Loucy (cell line): ENCODE measurements around the gene LRIG3.

ENCODE experiments used
- EZH2phosphoT487 ChIP-seq: fragments of 200-600 bp; IDR thresholded peaks from 2 replicates; pipeline ENCODE4 v1.6.1; 2018; ENCODE audit warnings: antibody characterized with exemption, mild to moderate bottlenecking, moderate library complexity, borderline replicate concordance
- TF ChIP-seq, protein P1 (sequence below): fragments of 200-600 bp; sonication (generic); conservative IDR thresholded peaks from 2 replicates; pipeline ENCODE4 v1.5.1; 2014; ENCODE audit warnings: mild to moderate bottlenecking, antibody characterized with exemption, low read length

DNA sequence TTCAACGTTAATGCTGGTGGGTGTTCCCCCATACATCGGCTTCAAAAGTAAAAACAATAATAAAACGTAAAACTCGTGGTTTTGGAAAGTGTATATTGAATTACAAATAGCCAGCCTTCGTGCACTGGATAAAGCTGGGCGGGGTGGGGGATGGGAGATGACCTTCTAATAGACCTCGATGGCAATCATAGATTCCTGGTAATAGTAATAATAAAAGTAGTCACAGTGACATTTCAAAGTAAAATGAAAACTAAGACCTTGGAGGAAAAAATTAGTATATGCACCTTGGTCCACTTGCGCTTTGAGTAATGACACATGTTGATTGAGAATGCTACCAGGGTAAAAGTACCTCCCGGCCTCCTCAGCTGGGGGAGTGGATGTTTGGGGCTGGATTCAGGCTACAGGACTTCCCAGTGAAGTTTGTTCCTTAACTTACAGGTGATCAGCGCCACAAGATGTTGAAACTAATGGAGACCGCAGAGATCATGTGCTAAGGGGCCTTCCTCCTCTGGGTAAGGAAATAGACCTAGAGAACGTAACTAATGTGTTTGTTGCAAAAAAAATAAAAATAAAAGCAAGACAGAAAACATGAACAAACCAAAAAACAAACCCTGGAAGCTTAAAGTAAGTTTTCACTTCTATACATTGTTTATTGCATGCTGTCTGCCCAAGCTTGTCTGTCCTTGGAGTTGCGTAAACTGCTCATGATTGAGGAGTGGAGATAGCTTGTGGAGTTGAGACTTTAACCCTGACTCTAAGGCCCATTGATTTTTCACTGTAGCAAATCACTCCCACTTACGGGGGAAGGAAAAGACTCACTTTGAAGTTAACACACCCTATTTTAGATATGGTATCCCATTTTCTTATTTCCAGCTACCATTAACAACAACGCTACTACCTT, 907 bp upstream of the LRIG3 start:
- TF ChIP-seq, protein P1, sequence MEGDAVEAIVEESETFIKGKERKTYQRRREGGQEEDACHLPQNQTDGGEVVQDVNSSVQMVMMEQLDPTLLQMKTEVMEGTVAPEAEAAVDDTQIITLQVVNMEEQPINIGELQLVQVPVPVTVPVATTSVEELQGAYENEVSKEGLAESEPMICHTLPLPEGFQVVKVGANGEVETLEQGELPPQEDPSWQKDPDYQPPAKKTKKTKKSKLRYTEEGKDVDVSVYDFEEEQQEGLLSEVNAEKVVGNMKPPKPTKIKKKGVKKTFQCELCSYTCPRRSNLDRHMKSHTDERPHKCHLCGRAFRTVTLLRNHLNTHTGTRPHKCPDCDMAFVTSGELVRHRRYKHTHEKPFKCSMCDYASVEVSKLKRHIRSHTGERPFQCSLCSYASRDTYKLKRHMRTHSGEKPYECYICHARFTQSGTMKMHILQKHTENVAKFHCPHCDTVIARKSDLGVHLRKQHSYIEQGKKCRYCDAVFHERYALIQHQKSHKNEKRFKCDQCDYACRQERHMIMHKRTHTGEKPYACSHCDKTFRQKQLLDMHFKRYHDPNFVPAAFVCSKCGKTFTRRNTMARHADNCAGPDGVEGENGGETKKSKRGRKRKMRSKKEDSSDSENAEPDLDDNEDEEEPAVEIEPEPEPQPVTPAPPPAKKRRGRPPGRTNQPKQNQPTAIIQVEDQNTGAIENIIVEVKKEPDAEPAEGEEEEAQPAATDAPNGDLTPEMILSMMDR: no peak
- TF ChIP-seq EZH2phosphoT487: no peak
